Calu3 (cell line): ENCODE measurements around the gene ZDHHC11. TPM values are rescaled to one million over a fixed set of nuclear protein-coding genes. Genes with fewer than 3 reads are reported as not detected.
"Not testable (repeated sequence)": the region's sequence is repeated elsewhere in the genome, so short reads cannot be mapped to it uniquely, and the experiment has no call there.

Experiments
- BruUV-seq: library from RNA; stranded (reverse); fragments of 400-500 nt; replicated peaks from 2 replicates; lab custom pipeline; 2021; lab: Mats Ljungman, UMichigan
- CTCF ChIA-PET: fragments of 300-600 bp; sonication (Branson Sonifier 250); formaldehyde crosslinking; loops from one replicate; lab custom pipeline; 2022; ENCODE audit warnings: antibody characterized with exemption; lab: Charles Lee
- DNase-seq: peaks from one replicate; pipeline ENCODE4 v3.0.0; 2022
- H3K27ac Mint-ChIP-seq: one replicate; pipeline ENCODE4 v1.8.0; 2022; ENCODE audit warnings: mixed read lengths; ENCODE audit not compliant: unreplicated experiment
- H3K27me3 Mint-ChIP-seq: one replicate; pipeline ENCODE4 v1.8.0; 2022; ENCODE audit warnings: mixed read lengths; ENCODE audit not compliant: unreplicated experiment
- H3K36me3 Mint-ChIP-seq: one replicate; pipeline ENCODE4 v1.8.0; 2022; ENCODE audit warnings: mild to moderate bottlenecking, moderate library complexity, mixed read lengths; ENCODE audit not compliant: insufficient read depth, unreplicated experiment
- H3K4me1 Mint-ChIP-seq: one replicate; pipeline ENCODE4 v1.8.0; 2022; ENCODE audit warnings: mild to moderate bottlenecking, low read depth, mixed read lengths; ENCODE audit not compliant: unreplicated experiment
- H3K4me3 Mint-ChIP-seq: one replicate; pipeline ENCODE4 v1.8.0; 2022; ENCODE audit warnings: mild to moderate bottlenecking, low read depth, moderate library complexity, mixed read lengths; ENCODE audit not compliant: unreplicated experiment
- H3K9me3 Mint-ChIP-seq: one replicate; pipeline ENCODE4 v1.8.0; 2022; ENCODE audit warnings: low read depth, mixed read lengths; ENCODE audit not compliant: unreplicated experiment
- intact Hi-C: fragments of 100-400 bp; cut with micrococcal nuclease; formaldehyde crosslinking; loops from one replicate; pipeline ENCODE4 v1.10.0; 2022; ENCODE audit not compliant: unreplicated experiment
- total RNA-seq: library from RNA; stranded (reverse); gene quantifications from 2 replicates; pipeline ENCODE4 v1.2.3, GENCODE V29; 2022
- TF ChIP-seq, protein P1 (sequence below): fragments of 200-600 bp; IDR thresholded peaks from one replicate; pipeline ENCODE4 v1.8.0; 2022; ENCODE audit warnings: antibody characterized with exemption; ENCODE audit not compliant: unreplicated experiment

ZDHHC11 gene
- total RNA-seq, 1 experiment from 2014 or later: 60.8 TPM

DNA sequence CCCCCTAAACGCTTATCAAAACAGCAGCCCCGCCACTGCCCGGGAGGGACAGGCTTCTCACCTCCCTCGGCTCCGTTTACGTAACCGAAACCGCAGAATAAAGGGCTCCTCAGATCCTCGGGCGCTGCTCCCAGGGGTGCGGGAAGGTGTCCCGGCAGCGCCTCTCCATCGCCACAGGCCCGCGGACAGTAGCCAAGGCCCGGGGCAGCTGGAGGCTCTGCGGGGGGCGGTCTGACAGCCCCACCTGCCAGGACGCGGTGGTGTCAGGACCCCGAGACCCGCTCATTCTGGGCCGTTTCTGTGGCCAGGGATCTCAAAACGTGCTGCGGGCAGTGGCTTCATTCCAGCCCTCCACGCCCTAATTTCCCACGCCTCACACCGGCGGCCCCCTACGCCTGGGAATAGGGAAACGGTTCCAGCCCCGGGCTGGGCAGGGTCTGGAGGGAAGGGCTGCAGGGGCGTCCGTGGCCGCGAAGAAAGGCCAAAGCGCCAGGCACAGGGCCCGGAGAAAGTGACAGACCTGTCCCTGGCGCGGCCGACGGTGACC lies 66.8 kb downstream of the ZDHHC11 start:
- H3K36me3 Mint-ChIP-seq, BruUV-seq, H3K27ac Mint-ChIP-seq, H3K9me3 Mint-ChIP-seq, H3K4me1 Mint-ChIP-seq, CTCF ChIA-PET, H3K27me3 Mint-ChIP-seq, intact Hi-C loops: not testable (repeated sequence)
- H3K4me3 Mint-ChIP-seq: peak overlapping the region; percentile 72
- DNase-seq: peak; percentile 34

DNA sequence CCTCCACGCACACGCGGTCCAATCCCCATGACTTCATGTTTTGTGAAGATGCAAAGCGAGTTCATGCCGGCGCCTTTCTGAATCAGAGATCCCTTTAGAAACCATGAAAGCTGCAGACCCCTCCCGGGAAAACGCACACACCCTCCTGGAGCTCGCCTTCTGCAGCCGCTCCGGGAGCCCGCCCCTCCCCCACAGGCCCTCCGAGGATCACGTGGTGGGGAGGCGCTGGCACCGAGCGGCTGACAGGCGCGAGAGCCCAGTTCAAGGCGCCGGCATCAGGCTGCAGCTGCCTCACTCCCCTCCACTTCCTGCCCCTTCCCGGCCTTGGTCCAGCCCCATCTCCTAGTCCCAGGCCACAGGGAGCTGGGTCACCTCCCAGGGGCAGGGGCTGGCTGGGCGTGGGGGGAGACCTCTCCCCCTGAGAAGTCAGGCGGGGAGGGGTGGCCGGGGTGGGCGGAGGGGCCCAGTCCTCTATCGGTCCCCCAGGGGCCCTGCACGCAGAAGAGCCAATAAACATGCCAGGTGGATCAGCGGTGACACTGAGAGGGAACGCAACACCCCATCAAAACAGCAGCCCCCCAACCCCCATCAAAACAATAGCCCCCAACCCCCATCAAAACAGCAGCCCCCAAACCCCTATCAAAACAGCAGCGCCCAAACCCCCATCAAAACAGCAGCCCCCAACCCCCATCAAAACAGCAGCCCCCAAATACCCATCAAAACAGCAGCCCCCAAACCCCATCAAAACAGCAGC lies 67.6 kb downstream of the ZDHHC11 start:
- H3K9me3 Mint-ChIP-seq, H3K4me1 Mint-ChIP-seq, H3K27me3 Mint-ChIP-seq, DNase-seq, CTCF ChIA-PET, intact Hi-C loops, H3K27ac Mint-ChIP-seq, BruUV-seq, H3K36me3 Mint-ChIP-seq: not testable (repeated sequence)
- peak overlapping the region; percentile 72 for H3K4me3 Mint-ChIP-seq

DNA sequence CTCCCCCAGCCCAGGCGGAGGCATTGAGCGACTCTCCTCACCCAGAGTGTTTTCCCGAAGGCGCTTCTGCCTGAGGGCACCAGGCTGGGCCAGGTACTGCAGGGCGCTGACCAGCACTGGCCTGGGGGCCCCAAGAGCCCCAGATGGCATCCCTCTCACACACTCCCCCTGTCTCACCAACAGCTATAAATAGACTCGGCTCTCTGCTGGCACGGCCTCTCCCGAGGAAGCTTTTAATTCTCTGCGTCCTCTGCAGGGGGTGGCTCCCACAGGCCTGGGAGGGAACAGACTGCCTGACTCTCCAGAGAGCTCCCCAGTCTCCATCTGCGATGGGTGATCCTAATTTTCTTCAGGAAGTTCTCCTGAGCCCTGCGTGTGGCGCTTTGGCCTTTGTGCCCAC lies 68.4 kb downstream of the ZDHHC11 start:
- BruUV-seq, H3K9me3 Mint-ChIP-seq, H3K4me3 Mint-ChIP-seq, H3K27ac Mint-ChIP-seq, intact Hi-C loops, CTCF ChIA-PET, H3K4me1 Mint-ChIP-seq, H3K36me3 Mint-ChIP-seq, DNase-seq: not testable (repeated sequence)
- H3K27me3 Mint-ChIP-seq: peaks cover 12% of the 10 kb centered on the region

DNA sequence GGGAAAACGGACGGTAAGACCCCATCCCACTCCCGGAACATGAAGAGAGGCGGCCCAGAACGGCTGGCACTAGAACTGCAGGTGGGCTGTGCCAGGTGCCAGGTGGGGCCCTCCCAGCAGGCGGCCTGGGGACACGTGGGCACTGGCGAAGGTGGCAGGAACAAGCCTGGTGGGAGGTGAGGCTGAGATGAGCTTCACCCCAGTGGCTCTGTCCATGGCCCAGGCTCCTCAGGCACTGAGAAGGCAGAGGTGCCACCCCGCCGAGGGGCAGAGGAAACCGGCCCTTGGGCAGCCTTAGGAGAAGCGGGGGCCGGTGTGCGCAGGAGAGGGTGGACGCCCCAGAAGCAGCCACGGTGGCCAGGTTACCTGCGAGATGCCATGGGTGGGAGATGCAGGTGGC lies 70.2 kb downstream of the ZDHHC11 start:
- BruUV-seq, H3K27ac Mint-ChIP-seq, intact Hi-C loops, H3K36me3 Mint-ChIP-seq, H3K4me1 Mint-ChIP-seq, H3K4me3 Mint-ChIP-seq, DNase-seq, H3K9me3 Mint-ChIP-seq, CTCF ChIA-PET: not testable (repeated sequence)
- H3K27me3 Mint-ChIP-seq: peaks cover 12% of the 10 kb centered on the region

DNA sequence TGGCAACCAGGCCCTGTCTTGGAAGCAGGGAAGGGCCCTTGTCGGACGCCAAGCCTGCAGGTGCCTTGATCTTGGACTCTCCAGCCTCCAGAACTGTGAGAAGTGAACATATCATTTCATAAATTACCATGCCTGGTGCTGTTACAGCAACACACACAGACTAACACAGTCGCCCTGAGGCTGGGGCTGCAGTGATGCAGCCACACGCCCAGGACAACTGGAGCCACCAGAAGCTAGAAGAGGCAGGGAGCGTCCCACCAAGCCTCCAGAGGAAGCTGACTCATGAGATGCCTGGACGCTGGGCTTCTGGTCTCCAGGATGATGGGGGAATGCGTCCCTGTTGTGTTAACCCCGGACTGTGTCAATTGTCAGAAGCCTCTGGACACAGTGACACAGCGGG lies 71.8 kb downstream of the ZDHHC11 start:
- H3K9me3 Mint-ChIP-seq, BruUV-seq, CTCF ChIA-PET, H3K4me3 Mint-ChIP-seq, DNase-seq, H3K4me1 Mint-ChIP-seq, H3K27ac Mint-ChIP-seq, H3K36me3 Mint-ChIP-seq: not testable (repeated sequence)
- intact Hi-C loops: loop anchor here (5.0 kb wide), 1 partner anchor 97 kb away; no protein-coding TSS in a partner anchor
- H3K27me3 Mint-ChIP-seq: peaks cover 12% of the 10 kb centered on the region

DNA sequence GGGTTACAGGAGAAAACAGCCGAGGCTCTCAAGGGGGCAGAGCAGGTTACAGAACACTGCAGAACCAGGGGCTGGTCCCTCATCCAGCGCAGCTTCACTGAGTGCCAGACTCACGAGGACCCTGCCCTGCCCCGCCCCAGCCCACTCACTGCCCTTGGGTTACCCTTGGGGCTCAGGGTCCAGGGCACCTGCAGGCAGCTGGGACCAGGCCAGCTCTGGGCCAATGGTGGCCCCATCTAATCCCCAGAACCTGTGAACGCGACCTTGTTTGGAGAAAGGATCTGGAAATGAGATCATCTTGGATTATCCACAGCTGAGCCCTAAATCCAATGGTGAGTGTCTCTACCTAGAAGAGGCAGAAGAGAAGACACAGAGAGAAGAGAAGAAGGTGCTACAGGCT lies 72.4 kb downstream of the ZDHHC11 start:
- intact Hi-C loops: loop anchor here (5.0 kb wide), 1 partner anchor 96 kb away; no protein-coding TSS in a partner anchor
- H3K4me1 Mint-ChIP-seq, H3K36me3 Mint-ChIP-seq, H3K4me3 Mint-ChIP-seq, CTCF ChIA-PET, DNase-seq, BruUV-seq, H3K27ac Mint-ChIP-seq, H3K9me3 Mint-ChIP-seq: not testable (repeated sequence)
- peaks cover 12% of the 10 kb centered on the region for H3K27me3 Mint-ChIP-seq

DNA sequence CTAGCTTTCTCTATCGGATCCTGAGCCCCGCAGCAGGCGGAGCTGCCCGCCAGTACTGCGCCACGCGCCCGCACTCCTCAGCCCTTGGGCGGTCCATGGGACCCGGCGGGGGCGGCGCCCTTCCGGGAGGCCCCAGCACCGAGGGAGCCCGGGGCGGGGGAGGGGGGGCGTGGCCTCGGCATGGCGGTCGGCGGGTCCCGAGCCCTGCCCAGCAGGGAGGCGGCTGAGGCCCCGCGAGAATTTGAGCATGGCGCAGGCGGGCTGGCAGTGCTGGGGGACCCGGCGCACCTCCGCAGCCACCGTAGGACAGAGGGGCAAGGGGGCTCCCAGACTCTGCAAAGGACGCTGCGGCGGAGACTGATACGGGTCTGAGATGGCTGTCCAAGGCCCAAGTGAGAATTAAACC lies 73.0 kb downstream of the ZDHHC11 start:
- H3K27me3 Mint-ChIP-seq: peaks cover 12% of the 10 kb centered on the region
- no peaks in the 10 kb centered on the region for H3K4me1 Mint-ChIP-seq
- no peak overlapping the region for H3K4me3 Mint-ChIP-seq
- no TSS peak for BruUV-seq
- CTCF ChIA-PET: no interaction called here
- intact Hi-C loops: loop anchor here (5.0 kb wide), 1 partner anchor 95 kb away; no protein-coding TSS in a partner anchor
- H3K9me3 Mint-ChIP-seq: no peaks in the 10 kb centered on the region
- TF ChIP-seq, protein P1, sequence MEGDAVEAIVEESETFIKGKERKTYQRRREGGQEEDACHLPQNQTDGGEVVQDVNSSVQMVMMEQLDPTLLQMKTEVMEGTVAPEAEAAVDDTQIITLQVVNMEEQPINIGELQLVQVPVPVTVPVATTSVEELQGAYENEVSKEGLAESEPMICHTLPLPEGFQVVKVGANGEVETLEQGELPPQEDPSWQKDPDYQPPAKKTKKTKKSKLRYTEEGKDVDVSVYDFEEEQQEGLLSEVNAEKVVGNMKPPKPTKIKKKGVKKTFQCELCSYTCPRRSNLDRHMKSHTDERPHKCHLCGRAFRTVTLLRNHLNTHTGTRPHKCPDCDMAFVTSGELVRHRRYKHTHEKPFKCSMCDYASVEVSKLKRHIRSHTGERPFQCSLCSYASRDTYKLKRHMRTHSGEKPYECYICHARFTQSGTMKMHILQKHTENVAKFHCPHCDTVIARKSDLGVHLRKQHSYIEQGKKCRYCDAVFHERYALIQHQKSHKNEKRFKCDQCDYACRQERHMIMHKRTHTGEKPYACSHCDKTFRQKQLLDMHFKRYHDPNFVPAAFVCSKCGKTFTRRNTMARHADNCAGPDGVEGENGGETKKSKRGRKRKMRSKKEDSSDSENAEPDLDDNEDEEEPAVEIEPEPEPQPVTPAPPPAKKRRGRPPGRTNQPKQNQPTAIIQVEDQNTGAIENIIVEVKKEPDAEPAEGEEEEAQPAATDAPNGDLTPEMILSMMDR: no peak
- no peak overlapping the region for H3K27ac Mint-ChIP-seq
- no peaks in the 10 kb centered on the region for H3K36me3 Mint-ChIP-seq
- DNase-seq: no peak
